ENCODE measurements around the gene HS6ST2. TPM values are rescaled to one million over a fixed set of nuclear protein-coding genes. Genes with fewer than 3 reads are reported as not detected.

The HS6ST2 gene
- total RNA-seq, 4 donors from 2014 or later = 0.21 to 0.30 (median 0.24) TPM; not detected in 1

GRCh38 chrX:132623300-132623699, 335.1 kb downstream of the HS6ST2 start:
- Histone ChIP-seq H3K9me3 (no peaks in the 10 kb centered on the region), H3K4me3 (no peak overlapping the region), H3K27me3 (no peaks in the 10 kb centered on the region), H3K4me1 (no peaks in the 10 kb centered on the region), H3K27ac (no peak overlapping the region), H3K36me3 (no peaks in the 10 kb centered on the region)
- TF ChIP-seq CTCF (IDR thresholded peaks at IDR 0.05) (no peak), POLR2AphosphoS5 (IDR thresholded peaks at IDR 0.05) (no peak), POLR2A (IDR thresholded peaks at IDR 0.05) (no peak), EP300 (IDR thresholded peaks at IDR 0.05) (no peak)
- DNase-seq (ENCODE audit: low spot score in 2 of 2) = no peak
- WGBS = 57% methylated on average over 2 of the region's 2 CpGs

DNA sequence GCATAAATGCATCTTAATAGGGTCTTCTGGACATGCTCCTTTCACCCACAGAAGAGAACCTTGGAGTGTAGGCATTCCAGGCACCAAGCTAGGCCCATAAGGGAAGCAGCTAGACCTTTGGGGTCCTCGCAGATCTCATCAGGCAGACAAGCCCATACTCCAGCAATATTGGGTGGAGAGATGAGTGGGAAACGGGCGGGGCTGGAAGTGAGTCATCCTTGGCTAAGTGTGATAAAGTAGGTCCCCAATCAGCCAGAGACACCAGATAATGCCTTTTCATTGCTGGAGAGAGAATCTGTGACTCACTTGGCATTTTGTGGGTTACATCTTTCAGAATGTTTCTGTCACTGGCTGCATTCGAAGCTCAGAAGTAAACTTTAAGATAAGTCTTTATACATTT, 336.3 kb downstream of the HS6ST2 start:
- Histone ChIP-seq H3K27ac (no peak overlapping the region), H3K27me3 (no peaks in the 10 kb centered on the region)

GRCh38 chrX:132618810-132619209, 339.6 kb downstream of the HS6ST2 start:
- Histone ChIP-seq H3K27ac (no peak overlapping the region), H3K4me3 (no peak overlapping the region), H3K4me1 (no peaks in the 10 kb centered on the region), H3K36me3 (no peaks in the 10 kb centered on the region), H3K9me3 (no peaks in the 10 kb centered on the region), H3K27me3 (no peaks in the 10 kb centered on the region)
- TF ChIP-seq POLR2A (IDR thresholded peaks at IDR 0.05) = no peak
- no peak for TF ChIP-seq CTCF (IDR thresholded peaks at IDR 0.05)
- TF ChIP-seq POLR2AphosphoS5 (IDR thresholded peaks at IDR 0.05) = no peak
- TF ChIP-seq EP300 (IDR thresholded peaks at IDR 0.05) = no peak
- 65% methylated on average over 3 of the region's 3 CpGs for WGBS
- no peak for DNase-seq (ENCODE audit: low spot score in 2 of 2)

More for the DNA sequence above, 336.3 kb downstream of the HS6ST2 start:
- 48% methylated on average over 4 of the region's 4 CpGs for WGBS
- H3K4me3 ChIP-seq = no peak overlapping the region
- TF ChIP-seq EP300 (IDR thresholded peaks at IDR 0.05) = no peak
- no peak for TF ChIP-seq POLR2AphosphoS5 (IDR thresholded peaks at IDR 0.05)
- no peak for TF ChIP-seq CTCF (IDR thresholded peaks at IDR 0.05)
- no peak for TF ChIP-seq POLR2A (IDR thresholded peaks at IDR 0.05)
- no peaks in the 10 kb centered on the region for H3K36me3 ChIP-seq
- no peaks in the 10 kb centered on the region for H3K4me1 ChIP-seq
- H3K9me3 ChIP-seq = no peaks in the 10 kb centered on the region
- DNase-seq (ENCODE audit: low spot score in 2 of 2) = no peak

- Histone ChIP-seq H3K4me1 (no peaks in the 10 kb centered on the region), H3K9me3 (no peaks in the 10 kb centered on the region), H3K4me3 (no peak overlapping the region), H3K27me3 (no peaks in the 10 kb centered on the region), H3K27ac (no peak overlapping the region), H3K36me3 (no peaks in the 10 kb centered on the region)
- 18% methylated on average over 4 of the region's 4 CpGs for WGBS
- DNase-seq (ENCODE audit: low spot score in 2 of 2) = peak in 1 of 2 donors; percentile 60
- no peak for TF ChIP-seq CTCF (IDR thresholded peaks at IDR 0.05)
- TF ChIP-seq EP300 (IDR thresholded peaks at IDR 0.05) = no peak
- no peak for TF ChIP-seq POLR2A (IDR thresholded peaks at IDR 0.05)
- TF ChIP-seq POLR2AphosphoS5 (IDR thresholded peaks at IDR 0.05) = no peak
Observed at GRCh38 chrX:132615391-132616131, 342.9 kb downstream of the HS6ST2 start.

DNA sequence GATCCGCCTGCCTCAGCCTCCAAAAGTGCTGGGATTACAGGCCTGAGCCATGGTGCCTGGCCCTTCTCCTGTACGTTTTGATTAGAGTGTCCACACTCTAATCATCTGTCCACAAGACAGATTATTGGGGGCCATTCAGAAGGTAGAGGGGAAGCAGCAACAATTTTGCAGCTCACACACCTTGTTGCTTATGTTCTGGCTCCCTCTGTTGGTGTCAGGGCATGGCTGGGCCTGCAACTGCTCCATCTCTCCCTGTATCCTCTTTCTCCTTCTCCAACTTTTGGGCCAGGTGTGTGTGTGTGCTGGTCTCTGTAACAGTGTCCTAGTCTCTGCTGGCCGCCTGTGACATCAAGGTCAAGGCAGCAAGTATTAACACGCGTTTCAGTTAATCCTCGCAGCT, 344.1 kb downstream of the HS6ST2 start:
- no peaks in the 10 kb centered on the region for H3K27me3 ChIP-seq

More for the DNA sequence above, 344.1 kb downstream of the HS6ST2 start:
- TF ChIP-seq CTCF (IDR thresholded peaks at IDR 0.05) (no peak), POLR2AphosphoS5 (IDR thresholded peaks at IDR 0.05) (no peak), POLR2A (IDR thresholded peaks at IDR 0.05) (no peak), EP300 (IDR thresholded peaks at IDR 0.05) (no peak)
- WGBS = 80% methylated on average over 6 of the region's 6 CpGs
- Histone ChIP-seq H3K4me3 (no peak overlapping the region), H3K27ac (no peak overlapping the region), H3K9me3 (no peaks in the 10 kb centered on the region), H3K4me1 (no peaks in the 10 kb centered on the region), H3K36me3 (no peaks in the 10 kb centered on the region)
- no peak for DNase-seq (ENCODE audit: low spot score in 2 of 2)
